Activated naive CD4-positive, alpha-beta T cell treated with anti-CD3 and anti-CD28 coated beads, Interleukin-2, amount 50 U/mL, for 16 hours (primary cell): Measurements from ENCODE around the gene RTEL1.
"Not testable (repeated sequence)": the region's sequence is repeated elsewhere in the genome, so short reads cannot be mapped to it uniquely, and the experiment has no call there.

Source experiments
- DNase-seq: peaks from one replicate; pipeline ENCODE4 v3.0.0-alpha.2; 2020

Gene RTEL1

DNA sequence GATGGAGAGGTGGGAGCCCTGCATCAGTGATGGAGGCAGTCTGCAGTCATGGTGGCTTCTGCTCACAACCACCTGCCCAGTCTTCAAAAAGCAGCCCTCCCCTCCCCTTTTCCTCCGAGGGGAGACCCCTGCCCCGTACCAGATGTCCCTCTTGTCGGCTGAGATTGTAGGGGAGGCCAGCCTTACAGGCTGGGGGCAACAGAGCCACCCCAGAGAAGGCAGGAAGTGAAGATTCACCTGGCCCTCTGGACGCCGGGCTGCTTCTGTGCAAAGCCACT is 42.9 kb downstream of the RTEL1 start:
- DNase-seq = no peak

- DNase-seq = no peak
Observed at GRCh38 chr20:63701329-63702035, 43.4 kb downstream of the RTEL1 start.

DNA sequence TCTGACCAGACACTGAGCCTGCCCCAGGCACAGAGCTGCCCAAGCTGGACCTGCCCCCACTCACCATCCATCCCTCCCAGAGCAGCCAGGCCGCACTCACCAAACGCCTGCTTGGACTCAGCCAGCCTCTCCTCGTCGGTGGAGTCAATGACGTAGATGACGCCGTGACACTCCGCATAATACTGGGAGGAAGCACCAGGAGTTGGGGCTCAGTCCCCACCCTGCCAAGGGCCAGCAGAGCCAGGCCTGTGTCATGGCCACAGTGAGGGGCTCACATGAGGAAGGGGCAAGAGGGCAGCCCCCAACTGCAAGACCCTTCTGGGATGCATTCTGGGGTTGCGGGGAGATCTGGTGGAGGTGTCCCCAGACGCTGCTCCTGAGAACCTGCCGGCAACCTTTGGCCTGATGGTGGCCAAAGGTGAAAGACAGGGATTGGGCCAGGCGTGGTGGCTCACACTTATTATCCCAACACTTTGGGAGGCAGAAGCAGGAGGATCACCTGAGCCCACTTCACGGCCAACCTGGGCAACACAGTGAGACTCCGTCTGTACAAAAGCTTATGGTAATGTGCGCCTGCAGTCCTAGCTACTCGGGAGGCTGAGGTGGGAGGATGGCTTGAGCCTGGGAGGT is 44.0 kb downstream of the RTEL1 start:
- DNase-seq = no peak

- DNase-seq = no peak
Observed at GRCh38 chr20:63702751-63703470, 44.8 kb downstream of the RTEL1 start.

DNA sequence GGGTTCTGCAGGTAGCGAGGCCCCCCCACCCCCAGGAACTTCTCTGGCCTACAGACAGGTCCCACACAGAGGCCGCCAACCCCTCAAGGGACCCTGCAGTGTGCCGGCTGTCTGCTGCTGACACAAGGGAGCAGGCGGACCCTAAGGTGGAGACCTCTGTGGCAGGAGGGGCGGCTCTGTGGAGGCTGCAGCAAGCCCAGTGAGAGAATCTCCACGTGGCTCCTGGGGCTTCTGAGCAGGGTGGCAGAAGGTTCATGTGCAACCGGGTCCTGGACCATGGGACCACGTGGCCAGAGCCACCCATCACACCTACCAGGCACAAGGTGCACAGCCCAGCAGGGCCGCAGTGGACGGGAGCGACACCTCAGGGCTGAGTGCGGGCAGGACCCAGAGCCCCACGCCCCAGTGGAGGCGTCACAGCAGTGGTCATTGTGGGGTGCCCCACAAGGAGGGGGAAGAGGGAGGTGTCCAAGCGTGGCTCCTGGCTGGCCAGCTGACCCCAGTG is 45.4 kb downstream of the RTEL1 start:
- no peak for DNase-seq

- DNase-seq = no peak
Observed at GRCh38 chr20:63703976-63704748, 46.0 kb downstream of the RTEL1 start.

GRCh38 chr20:63704749-63705117 is 46.6 kb downstream of the RTEL1 start:
- DNase-seq = no peak

- no peak for DNase-seq
Observed at GRCh38 chr20:63705232-63706026, 47.3 kb downstream of the RTEL1 start.

- no peak for DNase-seq
Observed at GRCh38 chr20:63706027-63706695, 48.0 kb downstream of the RTEL1 start.

GRCh38 chr20:63706852-63707557 is 48.9 kb downstream of the RTEL1 start:
- DNase-seq = peak; percentile 73

GRCh38 chr20:63707558-63708300 is 49.6 kb downstream of the RTEL1 start, which contains the start of the genes ARFRP1 and ZGPAT:
TSS of gene ARFRP1 (minus strand) at chr20:63707976. CDS start at chr20:63707091, 885 bp downstream.
TSS of gene ZGPAT (plus strand) at chr20:63708039. CDS start at chr20:63708581, 542 bp downstream.
- DNase-seq = peak; percentile 88

GRCh38 chr20:63708301-63709148 is 50.4 kb downstream of the RTEL1 start:
- DNase-seq = peak; percentile 14

- DNase-seq = no peak
Observed at GRCh38 chr20:63709149-63709527, 51.0 kb downstream of the RTEL1 start.

- no peak for DNase-seq
Observed at GRCh38 chr20:63711085-63711645, 53.1 kb downstream of the RTEL1 start.

DNA sequence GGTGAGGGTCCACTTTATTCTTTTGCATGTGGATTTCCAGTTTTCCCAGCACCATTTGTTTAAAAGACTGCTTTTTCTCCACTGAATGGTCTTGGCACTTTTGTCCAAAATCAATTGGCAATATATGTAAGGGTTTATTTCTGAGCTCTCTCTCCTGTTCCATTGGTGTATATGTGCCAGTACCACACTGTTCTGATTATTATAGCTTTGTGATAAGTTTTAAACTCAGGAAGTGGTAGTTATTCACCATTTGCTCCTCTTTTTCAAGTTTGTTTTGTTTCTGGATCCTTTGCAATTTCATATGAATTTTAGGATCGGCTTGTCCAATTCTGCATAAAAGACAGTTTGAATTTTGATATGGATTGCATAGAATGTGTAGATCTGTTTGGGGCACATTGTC is 54.1 kb downstream of the RTEL1 start:
- no peak for DNase-seq

- no peak for DNase-seq
Observed at GRCh38 chr20:63714858-63715257, 56.7 kb downstream of the RTEL1 start.

GRCh38 chr20:63718996-63719395 is 60.9 kb downstream of the RTEL1 start:
- no peak for DNase-seq

DNA sequence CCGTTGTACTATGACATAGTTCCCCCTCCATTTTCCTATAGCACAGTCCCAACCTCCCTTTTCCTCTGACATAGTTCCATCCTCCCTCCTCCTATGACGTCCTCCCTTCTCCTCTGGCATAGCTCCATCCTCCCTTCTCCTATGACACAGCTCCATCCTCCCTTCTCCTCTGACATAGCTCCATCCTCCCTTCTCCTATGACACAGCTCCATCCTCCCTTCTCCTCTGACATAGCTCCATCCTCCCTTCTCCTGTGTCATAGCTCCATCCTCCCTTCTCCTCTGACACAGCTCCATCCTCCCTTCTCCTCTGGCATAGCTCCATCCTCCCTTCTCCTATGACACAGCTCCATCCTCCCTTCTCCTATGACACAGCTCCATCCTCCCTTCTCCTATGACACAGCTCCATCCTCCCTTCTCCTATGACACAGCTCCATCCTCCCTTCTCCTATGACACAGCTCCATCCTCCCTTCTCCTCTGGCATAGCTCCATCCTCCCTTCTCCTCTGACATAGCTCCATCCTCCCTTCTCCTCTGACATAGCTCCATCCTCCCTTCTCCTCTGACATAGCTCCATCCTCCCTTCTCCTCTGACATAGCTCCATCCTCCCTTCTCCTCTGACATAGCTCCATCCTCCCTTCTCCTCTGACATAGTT is 65.0 kb downstream of the RTEL1 start:
- not testable (repeated sequence) for DNase-seq
